NB4 (cell line): ENCODE measurements around the gene TMC3.

Experiments
- DNase-seq: peaks from one replicate; pipeline ENCODE4 v3.0.0; 2010; ENCODE audit warnings: low read depth
- H3K4me3 ChIP-seq: one replicate; pipeline ENCODE4 v1.5.1; 2011; ENCODE audit warnings: mild to moderate bottlenecking, low read depth, low read length, moderate library complexity
- CTCF ChIP-seq: IDR thresholded peaks from one replicate; pipeline ENCODE4 v1.5.1; 2012; ENCODE audit warnings: low read depth, low read length
- MAX ChIP-seq: IDR thresholded peaks from 2 replicates; pipeline ENCODE4 v1.6.1; 2011; ENCODE audit warnings: low read depth, low read length
- MYC ChIP-seq: IDR thresholded peaks from 2 replicates; pipeline ENCODE4 v1.6.1; 2011; ENCODE audit warnings: low read depth, low read length
- POLR2A ChIP-seq: IDR thresholded peaks from 2 replicates; pipeline ENCODE4 v1.6.1; 2011; ENCODE audit warnings: mild to moderate bottlenecking; ENCODE audit not compliant: insufficient read length; ENCODE audit errors: extremely low read depth

The TMC3 gene

DNA sequence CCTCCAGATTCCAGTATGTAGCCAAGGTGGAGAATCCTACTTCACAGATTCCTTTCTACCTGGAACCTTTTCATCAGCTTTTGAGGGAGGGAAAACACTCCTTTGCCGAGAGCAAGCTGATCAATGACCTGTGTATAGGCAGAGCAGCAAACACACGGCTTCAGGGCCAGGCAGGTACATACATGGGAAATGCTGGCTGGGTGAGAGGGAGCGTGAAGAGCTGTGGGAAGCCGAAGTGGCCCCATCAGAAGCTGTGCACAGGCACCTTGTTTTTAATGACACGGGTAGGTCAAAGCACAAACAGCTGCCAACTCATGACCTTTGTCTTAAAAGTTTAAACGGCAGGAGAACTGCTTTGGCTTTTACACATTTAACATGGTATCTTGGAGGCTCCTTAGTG, 75.4 kb downstream of the TMC3 start:
- no peak for DNase-seq
- TF ChIP-seq CTCF (no peak), MYC (no peak), MAX (no peak), POLR2A (no peak)
- peak overlapping the region; percentile 6 for H3K4me3 ChIP-seq

DNA sequence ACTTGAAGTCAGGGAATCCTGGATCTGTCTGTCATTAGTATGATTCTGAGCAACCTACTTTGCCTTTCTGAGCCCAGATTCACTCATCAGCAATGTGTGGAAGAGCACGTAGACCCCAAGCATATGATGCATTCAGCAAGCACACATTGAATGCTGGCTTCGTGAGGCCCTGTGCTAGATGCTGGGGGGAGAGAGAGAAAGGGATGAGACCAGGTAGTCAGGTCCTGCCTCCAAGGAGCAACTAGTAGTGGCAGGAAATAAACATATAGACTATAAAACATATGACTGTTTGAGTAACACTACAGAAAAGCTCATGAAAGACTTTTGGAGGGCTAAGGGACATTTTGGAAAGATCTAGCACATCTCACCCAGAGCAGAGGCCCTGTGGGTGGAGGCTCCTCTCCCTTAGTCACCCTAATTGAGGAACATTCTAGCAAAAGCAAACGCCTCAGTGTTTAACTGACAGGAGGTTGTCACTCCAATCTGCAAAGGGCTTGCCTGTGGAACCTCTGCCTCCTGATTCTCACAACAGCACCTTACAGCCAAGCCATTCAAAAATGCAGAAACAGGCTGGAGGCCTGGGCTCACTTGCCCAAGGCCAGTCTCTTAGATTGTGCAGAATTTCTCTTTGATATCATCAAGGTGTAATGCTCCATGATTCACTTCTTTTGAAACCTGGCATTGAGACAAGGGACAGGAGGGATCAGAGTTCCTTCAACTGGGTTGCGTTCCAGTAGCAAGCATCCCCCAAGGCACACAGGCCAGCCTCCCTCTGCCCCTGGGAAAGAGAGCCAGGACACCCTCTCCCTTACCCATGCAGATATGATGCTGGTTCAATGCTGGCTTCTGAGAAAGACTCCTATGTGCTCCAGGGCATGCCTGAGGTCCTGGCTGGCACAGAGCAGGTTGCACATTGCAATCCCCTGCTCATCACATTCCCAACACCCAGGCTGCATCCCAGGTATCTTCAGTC, 76.1 kb downstream of the TMC3 start:
- DNase-seq = peak; percentile 38
- TF ChIP-seq MAX = no peak
- no peak for TF ChIP-seq POLR2A
- TF ChIP-seq MYC = no peak
- TF ChIP-seq CTCF = no peak
- peak overlapping the region; percentile 71 for H3K4me3 ChIP-seq

- H3K4me3 ChIP-seq = peak overlapping the region; percentile 71
Observed at GRCh38 chr15:81297147-81297572, 76.9 kb downstream of the TMC3 start.

GRCh38 chr15:81296673-81297072, 77.3 kb downstream of the TMC3 start:
- TF ChIP-seq MAX (peak; percentile 89), MYC (peak; percentile 93), CTCF (no peak), POLR2A (peak; percentile 69)
- H3K4me3 ChIP-seq = peak overlapping the region; percentile 71
- DNase-seq = peak; percentile 96

More at GRCh38 chr15:81297147-81297572, 76.9 kb downstream of the TMC3 start:
- no peak for DNase-seq
- TF ChIP-seq POLR2A (no peak), MAX (no peak)

DNA sequence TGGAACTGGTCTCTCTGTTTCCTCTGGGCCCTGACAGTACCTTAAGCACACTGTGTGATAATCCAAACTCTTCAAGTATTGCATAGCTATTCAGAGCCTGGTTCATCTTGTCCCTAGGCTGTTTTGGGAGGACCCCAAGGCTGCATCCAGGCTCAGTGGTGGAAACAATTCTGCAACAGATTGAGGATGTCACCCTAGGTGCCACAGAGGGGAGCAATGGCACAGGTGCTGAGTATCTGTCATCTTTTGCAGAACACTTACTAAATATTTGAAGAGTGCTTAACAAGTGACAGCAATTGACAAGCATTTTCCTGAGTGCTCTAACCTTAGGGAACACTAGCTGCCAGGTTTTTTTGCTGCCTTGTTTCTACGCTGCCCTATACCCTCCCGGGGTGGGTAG, 77.8 kb downstream of the TMC3 start:
- peak overlapping the region; percentile 71 for H3K4me3 ChIP-seq
- no peak for TF ChIP-seq CTCF
- no peak for TF ChIP-seq MYC
- TF ChIP-seq POLR2A = no peak
- no peak for TF ChIP-seq MAX
- no peak for DNase-seq

DNA sequence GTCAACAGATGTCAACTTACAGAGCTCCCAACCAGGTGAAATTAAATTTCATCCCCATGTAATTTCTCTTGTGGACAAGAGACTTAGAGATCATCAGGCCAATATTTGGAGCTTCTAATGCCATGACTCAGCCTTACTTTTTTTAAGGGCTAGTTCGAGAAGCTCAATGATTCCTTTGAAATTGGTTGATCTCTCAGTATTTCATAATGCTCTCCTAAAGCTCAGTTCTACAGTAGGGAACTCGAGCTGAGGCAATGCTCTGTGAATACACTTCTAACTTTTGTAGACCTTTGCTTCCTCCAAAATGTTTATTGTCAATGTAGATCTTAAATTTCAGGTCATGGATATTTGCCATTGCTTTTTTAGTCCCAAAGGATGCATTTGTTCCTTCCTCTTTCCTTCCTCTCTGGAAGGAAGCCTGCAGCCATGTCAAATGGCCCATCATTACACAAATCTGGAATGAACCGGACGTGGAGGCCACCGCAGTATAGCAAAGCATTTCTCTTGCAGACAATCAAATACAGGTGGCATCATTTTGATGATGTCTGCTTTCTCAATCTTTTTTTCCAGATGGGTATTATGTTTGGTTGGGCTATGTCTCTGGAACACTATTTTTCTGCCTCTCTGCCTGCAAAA, 78.4 kb downstream of the TMC3 start:
- peak; percentile 32 for DNase-seq
- no peak overlapping the region for H3K4me3 ChIP-seq
- TF ChIP-seq POLR2A = no peak
